HG02678 (cell line): ENCODE measurements around the gene METTL2A.
"Not testable (repeated sequence)": the region's sequence is repeated elsewhere in the genome, so short reads cannot be mapped to it uniquely, and the experiment has no call there.

Experiments used
- ATAC-seq: cut with Tn5 transposase; IDR thresholded peaks from one replicate; pipeline ENCODE4 v1.9.1; 2021; ENCODE audit warnings: mild to moderate bottlenecking, moderate library complexity; ENCODE audit not compliant: unreplicated experiment

Gene METTL2A

DNA sequence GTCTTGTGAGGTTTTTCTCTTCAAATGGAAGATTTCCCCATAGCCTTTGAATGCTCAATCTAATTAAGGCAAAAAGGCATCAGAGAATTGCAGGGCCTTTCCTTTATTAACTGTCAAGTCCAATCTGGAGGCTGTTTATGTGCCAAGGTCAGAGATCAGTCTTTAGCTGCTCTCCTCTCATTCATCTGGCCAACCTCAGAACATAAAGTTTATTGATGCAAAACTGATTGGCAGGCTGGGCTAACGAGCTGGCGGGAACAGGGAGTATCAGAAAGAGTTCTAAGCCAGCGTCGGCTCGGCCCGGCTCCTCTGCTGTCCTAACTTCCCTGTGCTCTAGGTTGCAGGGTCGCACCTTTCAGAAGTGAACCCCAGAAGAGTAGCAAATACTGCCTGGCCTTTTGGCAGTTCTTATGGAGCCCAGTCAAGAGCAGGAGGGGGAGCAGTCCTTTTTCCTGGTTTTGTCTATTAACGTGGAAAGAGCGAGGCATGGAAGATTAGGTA is 47.7 kb downstream of the METTL2A start:
- ATAC-seq = not testable (repeated sequence)

DNA sequence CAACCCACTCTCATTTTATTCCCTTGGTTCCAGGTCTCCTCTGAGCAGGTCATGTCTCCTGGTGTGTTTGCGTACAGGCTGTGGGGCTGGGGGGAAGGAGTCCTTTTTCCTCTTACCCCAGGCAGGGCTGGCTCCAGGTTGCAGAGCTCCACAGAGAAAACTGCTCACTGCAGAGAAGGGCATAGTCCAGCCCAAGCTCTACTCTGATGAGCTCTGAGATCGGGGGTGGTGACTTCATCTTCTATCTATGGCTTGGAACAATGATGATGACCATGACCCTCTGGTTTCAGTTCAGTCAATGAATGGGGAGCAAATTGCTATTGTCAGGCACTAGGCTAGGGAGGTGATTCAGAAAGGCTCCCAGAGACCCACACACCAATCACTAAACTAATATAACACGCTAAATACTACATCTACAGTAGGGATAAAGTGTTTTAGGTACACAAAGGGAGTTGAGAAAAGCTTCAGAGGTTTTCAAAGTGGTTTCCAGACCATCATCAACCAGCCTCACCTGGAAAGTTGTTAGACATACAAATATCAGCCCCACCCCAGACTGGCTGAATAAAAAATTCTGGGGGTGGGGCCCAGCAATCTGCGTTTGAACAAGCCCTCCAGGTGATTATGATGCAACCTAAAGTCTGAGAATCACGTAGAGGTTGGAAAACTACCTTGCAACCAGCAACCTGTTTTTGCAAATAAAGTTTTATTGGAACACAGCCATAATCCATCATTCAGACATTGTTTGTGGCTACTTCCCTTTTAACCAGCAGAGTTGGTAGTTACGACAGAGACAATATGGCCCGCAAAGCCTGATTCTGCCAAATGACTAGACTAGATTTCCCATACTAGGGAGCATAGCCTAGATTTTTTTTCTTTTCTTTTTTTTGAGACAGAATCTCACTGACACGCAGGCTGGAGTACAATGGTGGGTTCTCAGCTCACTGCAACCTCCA is 49.6 kb downstream of the METTL2A start:
- ATAC-seq = not testable (repeated sequence)

DNA sequence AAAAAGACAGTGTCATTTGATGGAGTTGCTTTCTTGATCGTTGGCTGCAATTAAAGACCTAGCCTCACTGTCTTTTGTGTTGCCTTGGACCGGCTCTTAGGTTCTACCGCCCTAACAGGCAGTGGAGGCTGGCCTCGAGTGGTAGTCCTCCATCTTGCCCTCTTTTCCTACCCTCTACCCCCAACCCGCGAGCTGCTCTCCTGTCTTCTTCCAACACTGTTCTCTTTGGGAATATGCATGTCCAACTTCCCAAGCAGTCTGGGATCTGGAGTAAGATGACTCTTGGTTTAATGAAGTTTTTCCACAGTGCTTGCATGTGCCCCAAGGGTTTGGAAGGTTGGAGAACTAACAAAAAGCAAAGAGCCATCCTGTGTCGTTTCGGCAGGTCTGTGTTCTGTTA is 53.4 kb downstream of the METTL2A start:
- not testable (repeated sequence) for ATAC-seq

DNA sequence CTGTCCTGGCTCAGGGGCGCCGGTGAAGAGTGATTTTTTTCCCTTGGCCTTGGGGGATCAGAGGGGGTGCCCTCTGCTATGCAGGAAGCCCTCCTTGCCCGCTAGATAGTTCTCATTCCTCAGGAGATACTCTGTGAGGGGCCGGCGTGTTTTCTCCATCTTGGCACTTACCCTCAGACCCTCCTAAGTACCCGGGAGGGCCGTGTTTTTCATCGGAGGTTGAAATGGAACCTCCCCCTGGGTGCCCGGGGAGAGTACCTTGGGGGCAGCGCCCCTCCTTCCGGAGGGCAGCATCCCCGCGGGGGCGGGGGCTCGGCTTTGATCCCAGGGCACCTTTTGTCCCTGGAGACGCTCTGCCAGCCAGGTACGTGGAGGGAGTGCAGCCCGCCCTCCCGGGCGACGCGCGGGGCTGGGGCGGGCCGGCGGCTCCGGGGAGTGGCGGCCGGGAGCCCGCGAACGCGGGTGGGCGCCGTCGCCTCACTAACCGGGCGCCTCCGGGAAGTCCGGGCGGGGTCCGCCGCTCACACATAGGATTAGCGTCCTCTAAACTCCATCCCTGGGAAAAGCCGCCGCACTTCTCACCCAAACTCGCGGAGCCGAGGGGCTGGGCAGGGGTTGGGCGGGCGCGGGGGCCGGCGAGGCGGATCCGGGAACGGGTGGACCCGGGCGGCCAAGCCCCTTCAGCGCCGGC is 54.2 kb downstream of the METTL2A start:
- peak; percentile 26 for ATAC-seq

DNA sequence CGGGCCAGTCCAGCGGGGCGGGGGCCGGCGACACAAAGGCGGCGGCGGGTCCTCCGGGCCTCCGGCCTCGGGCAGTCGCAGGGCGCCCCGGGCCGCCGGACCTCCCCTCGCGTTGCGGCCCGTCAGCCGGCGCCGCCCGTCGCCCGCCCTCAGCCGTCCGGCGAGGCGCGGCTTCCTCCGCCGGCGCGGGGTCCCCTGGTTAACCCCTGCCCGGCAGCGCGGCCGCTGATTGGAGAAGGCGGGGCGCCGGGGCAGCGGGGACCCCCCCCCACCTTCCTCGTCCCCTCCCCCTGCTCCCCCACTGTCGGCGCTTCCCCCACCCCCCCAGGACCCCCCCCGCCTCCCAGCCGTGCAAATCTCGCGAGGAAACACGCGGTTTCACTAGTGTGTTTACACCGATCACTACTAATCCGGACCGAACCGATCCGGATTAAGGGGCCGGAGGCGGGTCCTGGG is 54.8 kb downstream of the METTL2A start, which contains the start of gene TLK2:
TLK2 (plus strand) TSS at position 402 of the 456 bp plus-strand sequence. CDS start 2,301 bp downstream, outside the sequence.
- peak; percentile 79 for ATAC-seq

DNA sequence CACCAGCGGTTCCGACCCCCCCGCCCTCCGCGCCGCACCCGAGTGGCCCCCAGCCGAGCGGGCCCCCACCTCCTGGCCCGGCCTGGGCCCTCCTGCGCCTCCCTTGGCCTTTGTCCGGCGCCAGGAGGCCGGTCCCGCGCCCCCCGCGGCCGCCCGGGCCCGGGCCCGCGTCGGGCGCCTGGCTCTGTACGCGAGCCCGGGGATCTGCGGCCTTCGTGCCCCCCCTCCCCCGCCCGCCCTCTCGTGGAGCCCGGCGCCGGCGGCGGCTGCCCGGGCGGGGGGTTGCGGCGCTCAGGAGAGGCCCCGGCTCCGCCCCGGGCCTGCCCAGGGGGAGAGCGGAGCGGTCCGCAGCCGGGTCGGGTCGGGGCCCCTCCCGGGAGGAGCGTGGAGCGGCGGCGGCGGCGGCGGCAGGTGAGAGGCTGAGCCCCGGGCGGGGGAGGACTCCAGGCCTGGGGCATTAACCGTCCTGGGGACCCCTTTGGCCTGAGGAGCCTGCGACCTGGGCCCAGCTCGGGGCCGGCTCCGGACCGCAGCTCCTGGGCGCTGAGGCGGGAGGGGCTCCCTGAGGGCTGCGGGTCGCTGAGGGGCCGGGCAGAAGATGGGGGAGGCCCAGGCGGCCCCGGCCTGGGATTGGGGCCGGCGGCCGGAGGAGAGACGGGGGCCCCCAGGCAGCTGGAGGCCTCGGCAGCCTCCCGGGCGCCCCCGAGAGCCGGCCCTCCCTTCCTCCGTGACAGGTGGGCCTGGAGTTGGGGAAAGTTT is 55.4 kb downstream of the METTL2A start:
- ATAC-seq = peak; percentile 33

DNA sequence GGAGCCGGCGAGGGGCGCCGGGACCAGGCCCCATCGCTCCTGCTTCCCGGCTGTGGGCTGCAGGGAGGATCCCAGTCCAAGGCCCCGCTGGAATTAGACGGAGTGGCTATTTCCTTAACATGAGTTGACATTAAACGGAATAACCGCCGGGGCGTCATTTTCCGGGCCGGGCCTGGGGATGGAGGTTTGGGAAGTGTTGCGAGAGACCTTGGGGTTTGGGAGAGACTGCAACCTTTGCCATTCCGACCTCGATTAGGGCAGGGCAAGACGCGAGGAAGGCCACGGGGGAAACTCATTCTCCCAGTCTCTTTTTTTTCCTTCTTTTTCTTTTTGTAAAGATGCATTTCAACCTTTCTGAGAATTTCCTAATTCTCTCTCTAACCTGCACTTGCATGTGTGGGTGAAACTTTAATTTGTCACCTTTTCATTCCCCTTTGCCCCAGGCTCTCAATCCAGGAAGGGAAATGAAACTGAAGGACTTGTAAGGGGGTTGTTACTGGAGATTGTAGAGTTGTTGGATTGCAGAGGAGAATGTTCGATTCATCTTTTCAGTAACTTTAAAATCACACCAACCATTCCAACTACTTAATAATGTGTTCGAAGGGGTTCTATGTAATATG is 56.1 kb downstream of the METTL2A start:
- ATAC-seq = not testable (repeated sequence)

DNA sequence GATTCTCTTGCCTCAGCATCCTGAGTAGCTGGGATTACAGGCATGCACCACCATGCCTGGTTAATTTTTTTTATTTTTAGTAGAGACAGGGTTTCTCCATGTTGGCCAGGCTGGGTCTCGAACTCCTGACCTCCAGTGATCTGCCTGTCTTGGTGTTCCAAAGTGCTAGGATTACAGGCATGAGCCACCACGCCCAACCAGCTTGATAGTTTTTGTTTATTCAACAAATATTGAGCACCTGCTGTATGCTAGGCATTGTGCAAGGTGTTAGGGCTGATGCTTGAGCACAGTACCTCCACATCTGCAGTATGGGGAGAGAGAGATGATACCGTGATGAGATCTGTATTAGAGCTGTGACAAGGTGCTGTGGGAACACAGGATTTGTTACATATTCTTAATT is 58.9 kb downstream of the METTL2A start:
- not testable (repeated sequence) for ATAC-seq

DNA sequence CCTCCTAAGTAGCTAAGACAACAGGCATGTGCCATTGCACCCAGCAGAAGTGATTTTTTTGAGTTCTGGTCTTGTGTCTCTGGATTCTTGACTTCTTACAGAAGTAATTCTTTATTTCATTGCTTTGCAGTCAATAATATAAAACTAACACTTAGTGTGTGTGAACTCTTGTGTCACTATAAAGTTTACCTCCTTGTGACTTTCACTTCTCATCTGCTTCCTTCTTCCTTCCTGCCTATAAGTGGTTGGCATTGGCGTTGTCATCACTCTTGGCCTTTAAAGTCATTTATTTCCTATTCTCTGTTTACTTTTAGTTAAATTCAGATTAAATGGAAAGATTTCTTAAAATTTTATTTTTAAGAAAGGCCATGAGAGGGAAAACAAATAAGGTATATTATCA is 67.3 kb downstream of the METTL2A start:
- ATAC-seq = not testable (repeated sequence)

DNA sequence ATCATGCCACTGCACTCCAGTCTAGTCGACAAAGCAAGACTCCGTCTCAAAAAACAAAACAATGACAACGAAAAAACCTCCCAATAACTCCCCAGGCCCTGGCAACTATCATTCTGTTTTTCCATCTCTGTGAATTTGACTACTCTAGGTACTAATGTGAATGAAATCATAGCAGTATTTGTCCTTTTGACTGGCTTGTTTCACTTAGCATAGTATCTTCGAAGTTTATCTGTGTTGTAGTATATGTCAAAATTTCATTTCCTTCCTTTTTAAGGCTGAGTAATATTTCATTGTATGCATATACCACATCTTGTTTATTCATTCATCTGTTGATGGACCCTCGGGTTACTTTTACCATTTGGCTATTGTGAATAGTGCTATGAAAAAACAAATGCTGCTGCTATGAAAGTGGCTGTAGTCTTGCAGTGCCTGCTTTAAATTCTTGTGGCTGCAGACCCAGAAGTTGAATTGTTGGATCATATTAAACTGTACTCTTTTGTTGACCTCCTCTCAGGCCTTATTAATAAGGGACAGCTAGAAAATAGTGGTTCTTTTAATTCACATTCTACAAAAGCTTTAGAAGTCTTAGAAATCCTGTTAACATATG is 69.5 kb downstream of the METTL2A start:
- not testable (repeated sequence) for ATAC-seq

DNA sequence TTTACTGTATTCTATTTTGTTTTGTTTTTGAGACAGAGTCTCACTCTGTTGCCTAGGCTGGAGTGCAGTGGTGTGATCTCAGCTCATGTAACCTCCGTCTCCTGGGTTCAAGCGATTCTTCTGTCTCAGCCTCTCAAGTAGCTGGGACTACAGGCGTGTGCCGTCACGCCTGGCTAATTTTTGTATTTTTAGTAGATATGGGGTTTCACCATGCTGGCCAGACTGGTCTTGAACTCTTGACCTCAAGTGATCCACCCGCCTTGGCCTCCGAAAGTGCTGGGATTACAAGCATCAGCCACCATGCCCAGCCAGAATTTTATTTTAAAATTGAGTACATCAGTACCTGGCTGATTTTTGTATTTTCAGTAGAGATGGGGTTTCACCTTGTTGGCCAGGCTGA is 70.4 kb downstream of the METTL2A start:
- ATAC-seq = not testable (repeated sequence)

DNA sequence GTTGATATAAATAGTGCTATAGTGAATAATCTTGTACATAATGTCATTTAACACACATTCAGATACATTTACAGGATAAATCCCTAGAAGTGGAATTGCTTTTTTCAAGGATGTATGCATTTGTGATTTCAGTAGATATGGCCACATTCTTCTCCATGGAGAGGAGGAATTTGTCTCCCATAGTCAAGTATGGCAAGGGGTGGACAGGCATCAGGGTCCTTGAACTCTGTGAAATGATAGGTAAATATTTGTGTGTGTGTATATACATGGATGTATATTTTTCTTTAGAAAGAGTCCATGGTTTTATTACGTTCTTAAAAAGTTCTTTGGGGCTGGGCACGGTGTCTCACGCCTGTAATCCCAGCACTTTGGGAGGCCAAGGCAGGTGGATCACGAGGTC is 72.6 kb downstream of the METTL2A start:
- ATAC-seq = not testable (repeated sequence)

DNA sequence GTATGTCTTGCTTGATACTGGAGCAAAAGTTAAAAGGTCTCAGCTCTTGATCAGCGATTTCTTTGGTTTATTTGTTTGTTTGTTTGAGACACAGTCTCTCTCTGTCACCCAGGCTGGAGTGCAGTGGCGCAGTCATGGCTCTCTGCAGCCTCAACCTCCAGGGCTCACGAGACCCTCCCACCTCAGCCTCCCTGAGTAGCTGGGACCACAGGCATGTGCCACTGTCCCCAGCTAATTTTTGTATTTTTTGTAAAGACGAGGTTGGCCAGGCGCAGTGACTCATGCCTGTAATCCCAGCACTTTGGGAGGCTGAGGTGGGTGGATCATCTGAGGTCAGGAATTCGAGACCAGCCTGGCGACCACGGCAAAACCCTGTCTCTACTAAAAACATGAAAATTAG is 75.1 kb downstream of the METTL2A start:
- not testable (repeated sequence) for ATAC-seq
